LNCaP clone FGC (cell line): Measurements from ENCODE around the gene UBE2QL1.
"Not testable (repeated sequence)": the region's sequence is repeated elsewhere in the genome, so short reads cannot be mapped to it uniquely, and the experiment has no call there.

ENCODE experiments used
- DNase-seq: peaks from one replicate; pipeline ENCODE4 v3.0.0-alpha.2; 2011; ENCODE audit warnings: low read depth
- H3K4me3 ChIP-seq: 2 replicates; pipeline ENCODE4 v1.5.1; 2011; ENCODE audit warnings: mild to moderate bottlenecking, low read depth, low read length, control low read depth
- TF ChIP-seq, protein P1 (sequence below): IDR thresholded peaks from 2 replicates; pipeline ENCODE4 v1.5.1; 2012; ENCODE audit warnings: mild to moderate bottlenecking; ENCODE audit not compliant: control insufficient read depth, insufficient read depth; ENCODE audit errors: extremely low read depth

Gene UBE2QL1

DNA sequence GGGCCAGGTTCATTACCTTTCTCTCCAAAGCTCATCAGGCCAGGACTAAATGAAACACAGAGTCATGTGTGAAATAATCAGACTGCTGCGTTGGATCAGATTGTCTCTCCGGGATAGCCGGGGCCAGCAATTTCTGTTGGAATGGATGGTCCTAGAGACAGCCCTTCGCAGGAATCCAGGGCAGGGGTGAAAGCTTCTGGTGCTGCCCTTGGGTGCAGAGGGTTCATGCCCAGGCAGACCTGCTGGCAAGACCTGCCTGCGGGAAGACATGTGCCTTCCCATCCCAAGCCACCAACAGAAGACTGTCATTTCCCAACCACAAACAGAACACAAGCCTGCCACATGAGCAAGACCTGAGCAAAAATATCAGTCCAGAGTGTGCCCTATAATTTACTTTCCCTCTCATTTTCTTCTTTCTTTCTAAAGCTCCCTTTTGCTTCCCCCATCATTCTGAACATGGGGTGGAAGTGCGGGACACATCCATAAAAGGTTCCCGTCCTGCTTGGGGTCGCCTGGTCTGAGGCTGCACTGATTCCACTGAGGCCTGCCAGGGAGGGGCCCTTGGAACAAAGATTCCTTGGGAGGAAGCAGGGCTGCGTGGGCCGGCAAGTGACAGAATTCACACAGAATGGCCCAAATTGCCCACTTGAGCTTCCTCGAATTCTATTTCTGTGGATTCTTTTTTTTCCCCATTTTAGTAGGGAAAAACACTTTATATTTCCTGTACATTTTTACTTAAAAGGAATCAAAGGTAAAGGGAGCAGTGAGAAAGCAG lies 57.3 kb downstream of the UBE2QL1 start:
- DNase-seq, result no peak
- TF ChIP-seq, protein P1, sequence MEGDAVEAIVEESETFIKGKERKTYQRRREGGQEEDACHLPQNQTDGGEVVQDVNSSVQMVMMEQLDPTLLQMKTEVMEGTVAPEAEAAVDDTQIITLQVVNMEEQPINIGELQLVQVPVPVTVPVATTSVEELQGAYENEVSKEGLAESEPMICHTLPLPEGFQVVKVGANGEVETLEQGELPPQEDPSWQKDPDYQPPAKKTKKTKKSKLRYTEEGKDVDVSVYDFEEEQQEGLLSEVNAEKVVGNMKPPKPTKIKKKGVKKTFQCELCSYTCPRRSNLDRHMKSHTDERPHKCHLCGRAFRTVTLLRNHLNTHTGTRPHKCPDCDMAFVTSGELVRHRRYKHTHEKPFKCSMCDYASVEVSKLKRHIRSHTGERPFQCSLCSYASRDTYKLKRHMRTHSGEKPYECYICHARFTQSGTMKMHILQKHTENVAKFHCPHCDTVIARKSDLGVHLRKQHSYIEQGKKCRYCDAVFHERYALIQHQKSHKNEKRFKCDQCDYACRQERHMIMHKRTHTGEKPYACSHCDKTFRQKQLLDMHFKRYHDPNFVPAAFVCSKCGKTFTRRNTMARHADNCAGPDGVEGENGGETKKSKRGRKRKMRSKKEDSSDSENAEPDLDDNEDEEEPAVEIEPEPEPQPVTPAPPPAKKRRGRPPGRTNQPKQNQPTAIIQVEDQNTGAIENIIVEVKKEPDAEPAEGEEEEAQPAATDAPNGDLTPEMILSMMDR, result no peak
- H3K4me3 ChIP-seq, result no peak overlapping the region

DNA sequence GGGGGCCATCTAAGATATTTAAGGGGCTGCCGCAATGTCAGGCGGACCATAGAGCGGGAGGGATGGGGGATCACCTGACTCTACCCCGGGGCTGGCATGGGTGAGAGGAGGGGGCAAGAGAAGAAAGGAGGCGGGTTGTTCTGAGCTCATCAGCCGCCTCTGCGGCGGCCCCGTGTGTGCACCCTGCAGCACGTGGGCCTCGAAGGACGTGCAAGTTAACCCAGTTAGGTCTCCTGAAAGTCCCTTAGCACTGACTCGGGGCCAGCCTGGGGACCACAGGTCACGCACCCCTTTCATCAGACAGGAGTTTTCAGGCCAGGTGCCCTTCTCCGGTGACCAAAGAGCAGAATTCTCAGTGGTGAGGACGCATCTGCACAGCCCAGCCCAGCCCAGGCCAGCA lies 58.0 kb downstream of the UBE2QL1 start:
- no peak overlapping the region for H3K4me3 ChIP-seq
- no peak for DNase-seq
- TF ChIP-seq, protein P1, result no peak

DNA sequence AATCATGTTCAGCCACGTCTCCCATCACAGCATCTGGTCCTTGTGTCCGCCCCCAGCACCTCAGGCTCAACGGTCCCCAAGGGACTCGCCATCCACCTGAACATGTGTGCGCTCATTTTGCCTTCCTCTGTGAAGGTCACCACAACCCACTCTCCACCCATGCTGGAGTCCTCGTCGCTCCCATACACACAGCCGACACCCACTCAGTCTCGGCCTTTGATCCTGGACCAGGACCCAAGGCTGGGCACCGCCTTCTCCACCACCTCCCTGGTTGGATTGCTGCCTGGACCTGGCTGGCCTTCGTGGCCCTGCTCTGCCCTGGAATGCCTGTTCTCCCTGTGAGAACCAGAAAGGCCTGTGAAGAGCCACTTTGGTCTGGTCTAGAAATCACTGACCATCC lies 60.3 kb downstream of the UBE2QL1 start:
- H3K4me3 ChIP-seq, result no peak overlapping the region
- DNase-seq, result no peak
- TF ChIP-seq, protein P1, result no peak

DNA sequence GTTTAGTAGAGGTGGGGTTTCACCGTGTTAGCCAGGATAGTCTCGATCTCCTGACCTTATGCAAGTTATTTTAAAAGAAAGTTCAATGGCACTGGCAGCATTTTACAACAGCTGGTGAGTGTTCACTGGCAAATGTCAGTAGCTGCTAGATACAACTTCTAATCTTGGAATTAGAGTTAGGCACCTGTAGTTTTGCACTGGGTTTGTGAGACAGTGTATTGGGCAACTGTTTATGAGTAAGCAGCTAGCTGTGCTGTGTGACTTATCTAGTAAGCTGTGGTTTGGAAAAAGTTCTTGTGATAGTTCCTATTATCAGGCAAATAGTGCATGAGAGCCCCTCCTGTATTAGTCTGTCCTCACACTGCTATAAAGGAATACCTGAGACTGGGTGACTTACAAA lies 61.5 kb downstream of the UBE2QL1 start:
- DNase-seq, result no peak
- TF ChIP-seq, protein P1, result no peak

DNA sequence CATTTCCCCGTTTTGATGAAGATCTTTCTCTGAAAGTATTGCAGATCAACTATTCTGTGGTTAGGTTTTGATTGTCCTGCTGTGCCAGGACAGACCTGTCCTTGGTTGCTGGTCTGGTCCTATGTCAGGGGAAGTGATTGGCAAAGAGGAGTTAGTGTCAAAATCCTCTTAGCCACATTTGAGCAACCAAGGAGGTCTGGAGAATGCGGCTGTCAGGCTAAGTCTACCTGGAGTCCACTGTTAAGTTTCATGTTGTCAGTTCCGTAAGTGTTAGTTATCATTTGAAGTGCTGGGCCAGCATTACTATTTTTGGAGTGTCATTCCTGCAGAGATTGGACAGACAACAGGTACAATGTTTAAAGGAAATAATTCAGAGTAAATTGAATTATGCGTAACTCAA lies 62.3 kb downstream of the UBE2QL1 start:
- no peak for DNase-seq
- TF ChIP-seq, protein P1, result no peak
- no peak overlapping the region for H3K4me3 ChIP-seq

More for the DNA sequence above, 61.5 kb downstream of the UBE2QL1 start:
- H3K4me3 ChIP-seq, result no peak overlapping the region

DNA sequence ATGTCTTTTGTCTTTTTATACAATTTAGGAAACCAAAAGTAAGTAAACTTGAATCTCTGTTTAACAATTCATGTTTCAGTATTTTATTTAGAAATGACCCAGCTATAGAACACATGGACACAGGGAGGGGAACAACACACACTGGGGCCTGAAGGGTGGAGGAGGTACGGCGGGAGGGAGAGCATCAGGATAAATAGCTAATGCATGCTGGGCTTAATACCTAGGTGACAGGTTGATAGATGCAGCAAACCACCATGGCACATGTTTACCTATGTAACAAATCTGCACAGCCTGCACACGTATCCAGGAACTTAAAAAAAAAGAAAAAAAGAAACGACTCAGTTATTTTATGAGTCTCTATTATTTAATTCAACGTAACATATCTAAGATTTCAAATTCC lies 67.2 kb downstream of the UBE2QL1 start:
- not testable (repeated sequence) for DNase-seq, H3K4me3 ChIP-seq

DNA sequence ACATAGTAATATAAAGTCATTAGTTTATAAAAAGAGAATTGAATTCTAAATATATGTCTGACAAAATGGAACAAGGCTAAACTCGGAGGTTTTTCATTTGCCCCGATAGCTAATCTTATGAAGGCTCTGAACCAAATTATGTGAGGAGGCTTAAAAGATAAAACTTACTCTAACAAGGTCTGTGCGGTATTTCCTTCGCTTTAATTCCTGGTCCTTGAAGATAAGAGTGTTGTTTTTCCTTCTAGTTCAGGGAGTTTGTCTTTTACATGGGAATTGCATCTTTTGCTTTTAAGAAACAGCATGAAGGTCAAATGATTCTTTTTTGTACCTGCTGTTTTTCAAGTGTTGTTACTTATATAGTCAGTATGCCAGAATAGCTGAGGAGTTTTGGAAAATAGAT lies 68.2 kb downstream of the UBE2QL1 start:
- no peak for DNase-seq
- TF ChIP-seq, protein P1, result no peak
- no peak overlapping the region for H3K4me3 ChIP-seq
